HCT116 (cell line): ENCODE data around the gene OBSCN. TPM values are rescaled to one million over a fixed set of nuclear protein-coding genes. Genes with fewer than 3 reads are reported as not detected.

ENCODE experiments used
- ATAC-seq: fragments of 200-7000 bp; cut with Tn5 transposase; 2 replicates; pipeline ENCODE4 v1.9.1; 2020; ENCODE audit warnings: mild to moderate bottlenecking, moderate library complexity
- BruUV-seq: library from RNA; stranded (reverse); fragments of 400-500 nt; replicated peaks from 2 replicates; lab custom pipeline; 2021; lab: Mats Ljungman, UMichigan
- CTCF ChIA-PET: fragments of 300-600 bp; sonication (Branson Sonifier 250); formaldehyde crosslinking; loops from one replicate; lab custom pipeline; 2021; ENCODE audit warnings: antibody characterized with exemption; lab: Charles Lee
- POLR2A ChIA-PET: fragments of 300-600, 350-600 bp; sonication (Branson Sonifier 250); formaldehyde crosslinking; loops from one replicate; lab custom pipeline; 2021; ENCODE audit warnings: antibody characterized with exemption; lab: Charles Lee
- RAD21 ChIA-PET, 2 experiments: fragments of 300-600 bp; sonication (Branson Sonifier 250); formaldehyde crosslinking; loops; one replicate each; lab custom pipeline; 2023; ENCODE audit warnings: low total read pairs in 2 of 2; ENCODE audit not compliant: uncharacterized antibody in 2 of 2, unreplicated experiment in 2 of 2, low non-redundant PET in 1 of 2; lab: Charles Lee
- DNase-seq: peaks from one replicate; pipeline ENCODE4 v3.0.0-alpha.2; 2010; ENCODE audit warnings: low read depth, low spot score
- H2AFZ ChIP-seq: fragments of 200-600 bp; shearing (Covaris generic), sonication (generic); 2 replicates; pipeline ENCODE4 v1.6.1; 2017; ENCODE audit warnings: low read depth, mixed run types, mixed read lengths, antibody characterized with exemption, low read length; ENCODE audit not compliant: poor library complexity, severe bottlenecking
- H3K27ac ChIP-seq: 2 replicates; pipeline ENCODE4 v1.5.1; 2012; ENCODE audit warnings: low read depth, low read length
- H3K27me3 ChIP-seq: fragments of 200-600 bp; sonication (generic); 2 replicates; pipeline ENCODE4 v1.6.1; 2016; ENCODE audit warnings: mixed run types, low read length, mixed read lengths; ENCODE audit not compliant: insufficient read depth
- H3K36me3 ChIP-seq, 2 experiments: fragments of 200-500 bp in 1 of 2; fragments of 200-600 bp in 1 of 2; sonication (Bioruptor generic) in 1 of 2; sonication (generic) in 1 of 2; 2 replicates each; pipeline versions ENCODE4 v1.5.1 to v1.6.1; 2014 to 2016; ENCODE audit warnings: low read length in 2 of 2, inconsistent platforms in 1 of 2, mixed read lengths in 1 of 2, mixed run types in 1 of 2; ENCODE audit not compliant: insufficient read depth in 2 of 2, control insufficient read depth in 1 of 2
- H3K4me1 ChIP-seq, 2 experiments: fragments of 200-600 bp in 1 of 2; sonication (generic) in 1 of 2; 2 replicates each; pipeline versions ENCODE4 v1.5.1 to v1.6.1; 2012 to 2017; ENCODE audit warnings: low read length in 2 of 2, inconsistent platforms in 1 of 2, mild to moderate bottlenecking in 1 of 2, mixed read lengths in 1 of 2, mixed run types in 1 of 2, moderate library complexity in 1 of 2; ENCODE audit not compliant: insufficient read depth in 2 of 2, control insufficient read depth in 1 of 2
- H3K4me2 ChIP-seq: fragments of 200-600 bp; sonication (generic); 2 replicates; pipeline ENCODE4 v1.6.1; 2017; ENCODE audit warnings: mixed run types, low read length, mixed read lengths
- H3K4me3 ChIP-seq, 2 experiments: fragments of 200-600 bp in 1 of 2; sonication (generic) in 1 of 2; replicated peaks in 1 of 2; 2 replicates each; pipeline ENCODE4 v1.5.1; 2011 to 2016; ENCODE audit warnings: low read length in 2 of 2, control low read depth in 1 of 2, low read depth in 1 of 2, mild to moderate bottlenecking in 1 of 2, mixed read lengths in 1 of 2, mixed run types in 1 of 2
- H3K79me2 ChIP-seq: fragments of 200-600 bp; sonication (generic); 2 replicates; pipeline ENCODE4 v1.6.1; 2017; ENCODE audit warnings: mild to moderate bottlenecking, mixed run types, low read length, moderate library complexity, mixed read lengths; ENCODE audit not compliant: insufficient read depth
- H3K9ac ChIP-seq: fragments of 200-600 bp; sonication (generic); 2 replicates; pipeline ENCODE4 v1.6.1; 2016; ENCODE audit warnings: low read length, mixed read lengths
- H3K9me2 ChIP-seq: fragments of 200-600 bp; sonication (generic), shearing (Covaris generic); 2 replicates; pipeline ENCODE4 v1.6.1; 2017; ENCODE audit warnings: mixed run types, mild to moderate bottlenecking, moderate library complexity; ENCODE audit not compliant: insufficient read depth
- H3K9me3 ChIP-seq, 2 experiments: fragments of 200-500 bp in 1 of 2; fragments of 200-600 bp in 1 of 2; sonication (Bioruptor generic) in 1 of 2; sonication (generic) in 1 of 2; 2 replicates each; pipeline ENCODE4 v1.6.1; 2014 to 2017; ENCODE audit warnings: low read length in 2 of 2, mixed read lengths in 2 of 2, inconsistent platforms in 1 of 2, low read depth in 1 of 2, mild to moderate bottlenecking in 1 of 2, mixed run types in 1 of 2, moderate library complexity in 1 of 2; ENCODE audit not compliant: control insufficient read depth in 1 of 2, insufficient read depth in 1 of 2
- H4K20me1 ChIP-seq: fragments of 200-600 bp; sonication (generic), shearing (Covaris generic); 2 replicates; pipeline ENCODE4 v1.6.1; 2017; ENCODE audit warnings: mixed run types, mild to moderate bottlenecking, moderate library complexity; ENCODE audit not compliant: insufficient read depth
- CBX3 ChIP-seq: IDR thresholded peaks from 2 replicates; pipeline ENCODE4 v1.6.1; 2012; ENCODE audit warnings: low read depth
- CEBPB ChIP-seq: IDR thresholded peaks from 2 replicates; pipeline ENCODE4 v1.6.1; 2012; ENCODE audit warnings: low read depth
- EZH2phosphoT487 ChIP-seq: fragments of 200-600 bp; IDR thresholded peaks from 2 replicates; pipeline ENCODE4 v1.6.1; 2018; ENCODE audit warnings: antibody characterized with exemption, borderline replicate concordance
- FOSL1 ChIP-seq: IDR thresholded peaks from 2 replicates; pipeline ENCODE4 v1.6.1; 2012; ENCODE audit warnings: low read depth
- POLR2A ChIP-seq: IDR thresholded peaks from 2 replicates; pipeline ENCODE4 v1.7.0; 2011; ENCODE audit warnings: borderline replicate concordance; ENCODE audit not compliant: insufficient read depth, insufficient read length; ENCODE audit errors: extremely low read depth
- POLR2AphosphoS5 ChIP-seq: IDR thresholded peaks from 2 replicates; pipeline ENCODE4 v1.6.1; 2011; ENCODE audit warnings: mild to moderate bottlenecking, low read depth, low read length, moderate library complexity
- RAD21 ChIP-seq: IDR thresholded peaks from 2 replicates; pipeline ENCODE4 v1.6.1; 2012; ENCODE audit warnings: low read depth, mild to moderate bottlenecking
- SIN3A ChIP-seq: IDR thresholded peaks from 2 replicates; pipeline ENCODE4 v1.6.1; 2012; ENCODE audit warnings: low read depth
- SRF ChIP-seq: IDR thresholded peaks from 2 replicates; pipeline ENCODE4 v1.6.1; 2012; ENCODE audit warnings: low read depth
- TCF7L2 ChIP-seq: IDR thresholded peaks from 2 replicates; pipeline ENCODE4 v1.7.0; 2011; ENCODE audit warnings: borderline replicate concordance, inconsistent platforms; ENCODE audit not compliant: insufficient read depth, insufficient read length; ENCODE audit errors: extremely low read depth
- YY1 ChIP-seq: IDR thresholded peaks from 2 replicates; pipeline ENCODE4 v1.6.1; 2011; ENCODE audit warnings: low read length, low read depth, moderate library complexity, mild to moderate bottlenecking; ENCODE audit not compliant: insufficient replicate concordance; ENCODE audit errors: extremely low read depth
- ZFX ChIP-seq: fragments of 450-650 bp; IDR thresholded peaks from 2 replicates; pipeline ENCODE4 v1.6.1; 2017
- intact Hi-C: fragments of 100-400 bp; cut with micrococcal nuclease; formaldehyde crosslinking; loops from 2 replicates; pipeline ENCODE4 v1.10.0; 2022
- total RNA-seq: library from RNA; stranded (reverse); gene quantifications from one replicate; pipeline ENCODE4 v1.2.1, GENCODE V29; 2021; ENCODE audit not compliant: unreplicated experiment
- TF ChIP-seq, protein P1 (sequence below): IDR thresholded peaks from 2 replicates; pipeline ENCODE4 v1.6.1; 2012; ENCODE audit warnings: low read depth
- TF ChIP-seq, protein P2 (sequence below), 3 experiments: fragments of 200-600 bp in 1 of 3; sonication (generic) in 1 of 3; IDR thresholded peaks in 2 of 3; conservative IDR thresholded peaks in 1 of 3; 2 replicates each; pipeline ENCODE4 v1.5.1; 2012 to 2017; ENCODE audit warnings: low read depth in 2 of 3, low read length in 2 of 3, antibody characterized with exemption in 1 of 3, borderline replicate concordance in 1 of 3, control low read depth in 1 of 3, mild to moderate bottlenecking in 1 of 3, mixed read lengths in 1 of 3, mixed run types in 1 of 3, moderate library complexity in 1 of 3; ENCODE audit not compliant: insufficient read depth in 1 of 3
- TF ChIP-seq, protein P3 (sequence below): IDR thresholded peaks from 2 replicates; pipeline ENCODE4 v1.6.1; 2011; ENCODE audit warnings: mild to moderate bottlenecking, low read length, moderate library complexity; ENCODE audit not compliant: insufficient replicate concordance; ENCODE audit errors: extremely low read depth

The OBSCN gene
- total RNA-seq, 1 experiment from 2014 or later, result 16.6 TPM

- Histone ChIP-seq H3K9me2 (no peaks in the 10 kb centered on the region), H2AFZ (no peak overlapping the region), H3K4me3 (no peak overlapping the region), H4K20me1 (no peaks in the 10 kb centered on the region), H3K9ac (no peak overlapping the region), H3K4me2 (no peak overlapping the region), H3K4me1 (no peaks in the 10 kb centered on the region), H3K36me3 (peaks cover 8 to 34% of the 10 kb centered on the region in 2 experiments; a peak in 3 of 4 replicates), H3K27me3 (no peaks in the 10 kb centered on the region), H3K79me2 (no peaks in the 10 kb centered on the region), H3K9me3 (peaks cover 39 to 50% of the 10 kb centered on the region in 2 experiments; a peak in 3 of 4 replicates), H3K27ac (no peak overlapping the region)
- RAD21 ChIA-PET, result no interaction called here
- TF ChIP-seq TCF7L2 (no peak), ZFX (no peak), YY1 (no peak), POLR2AphosphoS5 (no peak), FOSL1 (no peak), POLR2A (no peak), EZH2phosphoT487 (no peak), CBX3 (no peak), CEBPB (no peak), RAD21 (no peak), SIN3A (no peak), SRF (no peak)
- TF ChIP-seq, protein P1, sequence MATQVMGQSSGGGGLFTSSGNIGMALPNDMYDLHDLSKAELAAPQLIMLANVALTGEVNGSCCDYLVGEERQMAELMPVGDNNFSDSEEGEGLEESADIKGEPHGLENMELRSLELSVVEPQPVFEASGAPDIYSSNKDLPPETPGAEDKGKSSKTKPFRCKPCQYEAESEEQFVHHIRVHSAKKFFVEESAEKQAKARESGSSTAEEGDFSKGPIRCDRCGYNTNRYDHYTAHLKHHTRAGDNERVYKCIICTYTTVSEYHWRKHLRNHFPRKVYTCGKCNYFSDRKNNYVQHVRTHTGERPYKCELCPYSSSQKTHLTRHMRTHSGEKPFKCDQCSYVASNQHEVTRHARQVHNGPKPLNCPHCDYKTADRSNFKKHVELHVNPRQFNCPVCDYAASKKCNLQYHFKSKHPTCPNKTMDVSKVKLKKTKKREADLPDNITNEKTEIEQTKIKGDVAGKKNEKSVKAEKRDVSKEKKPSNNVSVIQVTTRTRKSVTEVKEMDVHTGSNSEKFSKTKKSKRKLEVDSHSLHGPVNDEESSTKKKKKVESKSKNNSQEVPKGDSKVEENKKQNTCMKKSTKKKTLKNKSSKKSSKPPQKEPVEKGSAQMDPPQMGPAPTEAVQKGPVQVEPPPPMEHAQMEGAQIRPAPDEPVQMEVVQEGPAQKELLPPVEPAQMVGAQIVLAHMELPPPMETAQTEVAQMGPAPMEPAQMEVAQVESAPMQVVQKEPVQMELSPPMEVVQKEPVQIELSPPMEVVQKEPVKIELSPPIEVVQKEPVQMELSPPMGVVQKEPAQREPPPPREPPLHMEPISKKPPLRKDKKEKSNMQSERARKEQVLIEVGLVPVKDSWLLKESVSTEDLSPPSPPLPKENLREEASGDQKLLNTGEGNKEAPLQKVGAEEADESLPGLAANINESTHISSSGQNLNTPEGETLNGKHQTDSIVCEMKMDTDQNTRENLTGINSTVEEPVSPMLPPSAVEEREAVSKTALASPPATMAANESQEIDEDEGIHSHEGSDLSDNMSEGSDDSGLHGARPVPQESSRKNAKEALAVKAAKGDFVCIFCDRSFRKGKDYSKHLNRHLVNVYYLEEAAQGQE, result no peak
- TF ChIP-seq, protein P2, sequence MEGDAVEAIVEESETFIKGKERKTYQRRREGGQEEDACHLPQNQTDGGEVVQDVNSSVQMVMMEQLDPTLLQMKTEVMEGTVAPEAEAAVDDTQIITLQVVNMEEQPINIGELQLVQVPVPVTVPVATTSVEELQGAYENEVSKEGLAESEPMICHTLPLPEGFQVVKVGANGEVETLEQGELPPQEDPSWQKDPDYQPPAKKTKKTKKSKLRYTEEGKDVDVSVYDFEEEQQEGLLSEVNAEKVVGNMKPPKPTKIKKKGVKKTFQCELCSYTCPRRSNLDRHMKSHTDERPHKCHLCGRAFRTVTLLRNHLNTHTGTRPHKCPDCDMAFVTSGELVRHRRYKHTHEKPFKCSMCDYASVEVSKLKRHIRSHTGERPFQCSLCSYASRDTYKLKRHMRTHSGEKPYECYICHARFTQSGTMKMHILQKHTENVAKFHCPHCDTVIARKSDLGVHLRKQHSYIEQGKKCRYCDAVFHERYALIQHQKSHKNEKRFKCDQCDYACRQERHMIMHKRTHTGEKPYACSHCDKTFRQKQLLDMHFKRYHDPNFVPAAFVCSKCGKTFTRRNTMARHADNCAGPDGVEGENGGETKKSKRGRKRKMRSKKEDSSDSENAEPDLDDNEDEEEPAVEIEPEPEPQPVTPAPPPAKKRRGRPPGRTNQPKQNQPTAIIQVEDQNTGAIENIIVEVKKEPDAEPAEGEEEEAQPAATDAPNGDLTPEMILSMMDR (IDR thresholded peaks at IDR 0.05 in 2 of 3, conservative IDR thresholded peaks at IDR 0.05 in 1 of 3; ENCODE audit: borderline replicate concordance in 1 of 3, insufficient read depth in 1 of 3, low read depth in 2 of 3, low read length in 2 of 3), result no peak
- TF ChIP-seq, protein P3, sequence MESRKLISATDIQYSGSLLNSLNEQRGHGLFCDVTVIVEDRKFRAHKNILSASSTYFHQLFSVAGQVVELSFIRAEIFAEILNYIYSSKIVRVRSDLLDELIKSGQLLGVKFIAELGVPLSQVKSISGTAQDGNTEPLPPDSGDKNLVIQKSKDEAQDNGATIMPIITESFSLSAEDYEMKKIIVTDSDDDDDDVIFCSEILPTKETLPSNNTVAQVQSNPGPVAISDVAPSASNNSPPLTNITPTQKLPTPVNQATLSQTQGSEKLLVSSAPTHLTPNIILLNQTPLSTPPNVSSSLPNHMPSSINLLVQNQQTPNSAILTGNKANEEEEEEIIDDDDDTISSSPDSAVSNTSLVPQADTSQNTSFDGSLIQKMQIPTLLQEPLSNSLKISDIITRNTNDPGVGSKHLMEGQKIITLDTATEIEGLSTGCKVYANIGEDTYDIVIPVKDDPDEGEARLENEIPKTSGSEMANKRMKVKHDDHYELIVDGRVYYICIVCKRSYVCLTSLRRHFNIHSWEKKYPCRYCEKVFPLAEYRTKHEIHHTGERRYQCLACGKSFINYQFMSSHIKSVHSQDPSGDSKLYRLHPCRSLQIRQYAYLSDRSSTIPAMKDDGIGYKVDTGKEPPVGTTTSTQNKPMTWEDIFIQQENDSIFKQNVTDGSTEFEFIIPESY, result no peak
- CTCF ChIA-PET, result no interaction called here
- DNase-seq (no peak), ATAC-seq (no peak)
- intact Hi-C loops, result no loop called here
- POLR2A ChIA-PET, result no interaction called here
- no TSS peak for BruUV-seq
These were observed 33.4 kb downstream of the OBSCN start for GRCh38 chr1:228241259-228241658.
